Stimulated activated CD4-positive, alpha-beta T cell treated with anti-CD3 and anti-CD28 coated beads, Interleukin-2, amount 100 ng/mL, for 24 hours (primary cell): Measurements from ENCODE around the gene LILRA1.
"Not testable (repeated sequence)": the region's sequence is repeated elsewhere in the genome, so short reads cannot be mapped to it uniquely, and the experiment has no call there.

Experiments
- DNase-seq, 2 donors: peaks; one replicate each; pipeline ENCODE4 v3.0.0-alpha.2; 2020

Gene LILRA1

DNA sequence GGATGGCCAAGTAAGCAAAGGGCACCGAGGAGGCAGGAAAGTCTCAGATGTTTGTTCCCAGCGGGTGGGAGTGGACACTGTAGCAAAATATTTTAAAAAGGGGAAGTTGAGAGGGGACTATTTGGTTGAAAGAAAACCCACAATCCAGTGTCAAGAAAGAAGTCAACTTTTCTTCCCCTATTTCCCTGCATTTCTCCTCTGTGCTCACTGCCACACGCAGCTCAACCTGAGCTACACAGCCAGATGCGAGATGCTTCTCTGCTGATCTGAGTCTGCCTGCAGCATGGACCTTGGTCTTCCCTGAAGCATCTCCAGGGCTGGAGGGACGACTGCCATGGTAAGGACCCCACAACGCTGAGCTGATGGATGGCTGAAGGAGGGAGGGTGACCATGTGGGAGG lies at the start of gene LILRA1:
Gene LILRA1, plus strand, starts transcription at position 188 of the 400 bp plus-strand sequence. CDS start 613 bp downstream, outside the sequence.
- DNase-seq: not testable (repeated sequence)

DNA sequence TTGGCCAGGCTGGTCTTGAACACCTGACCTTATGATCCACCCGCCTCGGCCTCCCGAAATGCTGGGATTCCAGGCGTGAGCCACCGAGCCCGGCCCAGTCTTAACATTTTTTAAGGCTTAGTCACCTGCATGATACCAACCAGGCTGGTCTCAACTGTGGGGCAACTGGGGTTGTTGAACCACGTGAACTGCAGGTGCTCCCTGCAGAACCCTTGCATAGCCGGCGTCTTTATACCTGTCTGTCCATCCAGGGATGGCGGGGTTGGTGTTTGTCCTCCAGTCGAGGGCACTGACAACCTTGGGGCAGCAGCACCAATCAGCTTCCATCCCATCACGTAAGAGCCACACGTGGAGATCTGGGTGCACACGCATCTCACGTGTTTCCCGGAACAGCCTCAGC lies 44.6 kb upstream of the LILRA1 start:
- no peak for DNase-seq

DNA sequence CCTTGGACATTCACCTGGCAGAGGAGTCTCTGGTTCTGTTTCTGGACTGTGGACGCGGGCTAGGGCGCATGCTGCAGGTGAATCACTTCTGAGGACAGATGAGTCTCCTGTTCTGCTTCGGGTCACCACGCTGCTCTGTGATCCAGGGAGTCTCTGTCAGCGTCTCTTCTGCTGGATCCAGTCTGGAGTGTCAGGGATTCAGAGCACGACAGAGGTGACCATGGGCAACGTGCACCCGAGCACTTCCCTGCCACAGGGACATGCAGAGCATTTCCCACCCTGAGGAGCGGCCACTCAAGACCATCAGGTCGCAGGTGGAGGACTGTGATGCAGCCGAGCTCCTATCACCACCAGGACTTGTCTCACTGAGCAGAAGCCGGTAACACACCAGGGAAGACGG lies 44.2 kb upstream of the LILRA1 start:
- no peak for DNase-seq

DNA sequence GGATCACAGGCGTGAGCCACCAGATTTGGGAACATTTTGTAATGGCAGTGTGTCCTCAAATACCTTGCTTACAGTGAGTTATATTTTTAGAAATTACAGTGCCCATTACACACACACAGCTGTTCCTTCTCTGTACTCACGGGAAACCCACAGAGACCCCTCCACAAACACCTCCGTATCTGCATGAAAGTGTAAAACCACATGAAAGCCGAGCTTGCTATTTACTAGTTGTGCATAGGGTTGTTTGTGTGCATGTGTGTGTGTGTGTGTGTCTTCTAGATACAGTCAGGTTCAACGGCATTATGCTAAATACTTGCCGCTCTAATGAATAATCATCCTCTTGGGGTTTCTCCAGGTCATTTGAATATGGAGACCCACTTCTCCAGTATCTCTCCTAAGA lies 42.1 kb upstream of the LILRA1 start:
- no peak for DNase-seq

DNA sequence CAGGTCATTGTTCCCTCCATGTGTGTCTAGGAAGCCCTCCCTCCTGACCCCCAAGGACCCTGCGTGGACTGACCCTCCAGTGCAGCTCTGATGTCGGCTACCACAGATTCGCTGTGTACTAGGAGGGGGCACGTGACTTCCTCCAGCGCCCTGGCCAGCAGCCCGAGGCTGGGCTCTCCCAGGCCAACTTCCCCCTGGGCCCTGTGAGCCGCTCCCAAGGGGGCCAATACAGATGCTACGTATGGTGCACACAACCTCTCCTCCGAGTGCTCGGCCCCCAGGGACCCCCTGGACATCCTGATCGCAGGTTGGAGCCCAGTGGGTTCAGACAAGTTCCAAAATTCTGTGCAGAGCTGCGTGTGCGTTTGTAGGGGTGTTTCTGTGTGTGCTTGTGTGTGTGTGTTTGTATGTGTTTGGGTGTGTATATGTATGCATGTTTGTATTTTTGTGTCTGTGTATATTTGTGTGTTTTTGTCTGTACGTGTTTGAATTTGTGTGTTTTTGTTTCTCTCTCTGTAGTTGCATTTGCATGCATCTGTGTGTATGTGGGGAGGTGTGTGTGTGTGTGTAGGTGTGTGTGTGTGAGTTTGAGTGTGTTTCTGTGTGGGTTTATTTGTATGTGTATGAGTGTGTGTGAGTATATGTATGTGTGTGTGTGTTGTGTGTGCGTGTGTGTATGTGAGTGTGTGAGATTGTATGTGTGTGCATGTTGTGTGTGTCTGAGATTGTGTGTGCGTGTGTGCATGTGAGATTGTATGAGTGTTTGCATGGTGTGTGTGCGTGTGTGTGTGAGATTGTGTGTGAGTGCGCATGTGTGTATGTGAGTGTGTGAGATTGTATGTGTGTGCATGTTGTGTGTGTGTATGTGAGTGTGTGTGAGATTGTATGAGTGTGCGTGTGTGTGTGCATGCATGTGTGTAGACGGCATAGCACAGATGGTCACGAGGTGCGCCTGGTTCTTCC lies 41.2 kb upstream of the LILRA1 start:
- DNase-seq: no peak

DNA sequence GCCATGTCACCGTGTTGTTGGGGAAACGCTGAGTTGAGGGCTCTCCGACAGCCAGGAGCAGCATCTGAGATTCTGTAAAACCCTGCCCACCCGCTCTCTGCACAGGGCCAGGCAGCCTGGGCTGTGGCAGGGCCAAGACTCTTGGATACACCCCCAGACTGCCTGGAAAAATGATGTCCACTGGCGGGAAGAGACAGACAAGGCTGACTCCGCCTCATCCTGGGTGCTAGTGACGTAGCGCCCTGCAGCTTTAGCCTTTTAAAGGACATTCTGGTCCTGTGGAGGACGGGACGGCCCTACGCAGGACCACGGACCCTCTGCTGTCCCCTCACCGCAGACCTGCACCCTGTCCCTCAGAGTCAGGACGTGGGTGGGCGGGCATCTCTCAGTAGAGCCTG lies 40.5 kb upstream of the LILRA1 start:
- no peak for DNase-seq

DNA sequence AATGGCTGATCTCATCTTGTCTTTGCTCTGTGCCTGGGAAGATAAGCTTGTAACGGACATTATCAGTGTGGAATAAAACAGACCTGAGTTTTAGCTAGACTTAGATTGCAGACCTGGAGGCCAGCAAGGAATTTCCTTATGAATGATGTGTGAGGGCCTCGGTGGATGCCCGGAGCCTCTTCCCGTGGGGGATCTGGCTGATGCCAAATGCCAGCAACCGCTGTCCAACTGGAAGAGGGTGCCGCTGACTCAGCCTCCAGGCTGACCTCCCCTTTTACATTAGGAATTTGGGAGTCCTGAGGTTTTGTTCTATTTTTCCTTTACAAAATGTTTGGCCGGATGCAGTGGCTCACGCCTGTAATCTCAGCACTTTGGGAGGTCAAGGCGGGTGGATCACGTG lies 39.4 kb upstream of the LILRA1 start:
- DNase-seq: no peak

DNA sequence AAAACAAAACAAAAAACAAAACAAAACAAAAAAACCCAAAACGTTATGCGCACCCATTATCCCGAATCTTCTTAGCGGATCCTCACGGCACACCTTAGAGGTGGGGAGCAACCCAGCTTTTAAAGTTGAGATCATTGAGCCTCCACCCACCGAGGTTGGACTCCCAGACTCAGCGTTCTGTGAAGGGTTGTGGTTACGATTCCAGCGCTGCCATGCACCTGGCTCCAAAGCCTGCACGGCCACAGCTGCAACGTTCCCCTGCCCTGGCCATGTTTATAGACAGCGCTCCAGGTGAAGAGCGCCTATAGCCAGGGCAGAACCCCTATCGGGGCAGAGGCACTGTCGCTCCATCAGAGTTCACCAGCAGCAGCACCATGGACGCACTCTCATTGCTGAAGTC lies 38.5 kb upstream of the LILRA1 start:
- DNase-seq: no peak

DNA sequence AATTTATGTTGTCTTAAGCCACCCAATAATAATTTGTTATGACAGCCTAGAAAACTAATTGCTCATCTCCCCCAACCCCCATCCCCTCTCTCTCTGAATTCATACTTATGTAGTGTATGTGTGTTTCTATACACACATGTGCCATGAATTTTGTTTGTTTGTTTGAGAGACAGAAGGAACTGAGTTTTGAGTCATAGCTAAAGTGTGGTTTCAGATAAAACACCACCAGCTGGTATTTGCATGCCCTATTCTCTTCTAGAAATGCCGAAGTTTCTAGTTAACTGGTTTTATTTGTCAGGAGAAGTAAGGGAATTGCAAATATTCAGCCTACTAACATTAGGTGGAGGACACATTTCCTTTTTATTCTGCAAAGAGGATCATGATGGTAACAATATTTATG lies 37.2 kb upstream of the LILRA1 start:
- DNase-seq: no peak

DNA sequence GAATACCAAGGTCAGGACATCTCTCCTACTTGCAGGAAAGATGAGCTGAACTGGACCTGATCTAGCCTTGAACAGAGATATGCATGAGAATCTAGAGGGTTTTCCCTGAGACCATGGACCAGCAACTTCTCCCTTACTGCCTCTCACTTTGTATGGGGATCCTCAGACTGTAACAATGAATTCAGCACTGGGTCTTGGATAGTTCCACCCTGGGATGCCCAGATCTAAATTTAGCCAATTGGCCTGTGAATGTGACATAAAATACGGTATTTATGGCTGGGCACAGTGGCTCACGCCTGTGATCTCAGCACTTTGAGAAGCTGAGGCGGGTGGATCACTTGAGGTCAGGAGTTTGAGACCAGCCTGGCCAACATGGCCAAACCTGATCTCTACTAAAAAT lies 35.1 kb upstream of the LILRA1 start:
- DNase-seq: no peak

DNA sequence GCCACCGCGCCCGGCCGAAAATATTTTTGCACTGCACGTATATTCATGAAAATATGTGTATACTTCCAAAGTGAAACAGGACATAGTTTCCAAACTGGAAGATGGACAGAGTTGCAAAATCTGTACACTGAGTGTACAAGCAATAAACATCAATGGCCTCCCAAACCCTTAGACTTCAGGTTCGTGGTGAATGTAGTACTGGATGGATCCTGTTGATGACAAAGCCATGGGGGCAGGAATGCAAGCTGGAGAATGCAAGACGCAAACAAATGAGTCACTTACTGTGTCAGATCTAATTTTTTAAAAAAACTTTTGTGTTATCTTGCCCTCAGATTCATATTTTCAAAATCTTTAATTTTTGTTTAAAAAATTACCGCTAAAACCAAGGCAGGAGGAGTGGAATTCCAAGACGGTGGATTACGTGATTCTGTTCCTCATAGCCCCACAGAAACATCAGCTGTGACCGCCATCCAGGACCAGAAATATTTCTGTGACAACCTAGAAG lies 32.5 kb upstream of the LILRA1 start:
- no peak for DNase-seq

DNA sequence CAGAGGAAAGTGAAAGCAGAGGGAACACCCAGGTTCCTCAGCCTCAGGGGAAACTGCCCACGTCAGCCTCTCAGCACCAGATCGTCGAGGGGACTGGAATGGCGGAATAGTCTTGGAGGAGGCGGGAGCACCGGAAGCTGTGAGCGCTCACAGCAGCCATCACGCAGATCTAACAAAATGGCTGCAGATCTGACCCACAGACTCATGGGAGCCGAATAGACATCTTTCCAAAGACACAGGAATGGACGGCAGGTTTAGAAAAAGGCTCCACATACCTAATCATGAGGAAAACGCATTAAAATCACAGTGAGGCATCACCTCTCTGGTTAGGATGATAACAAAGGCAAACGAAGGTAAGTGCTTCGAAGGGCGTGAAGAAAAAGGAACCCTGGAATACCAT lies 31.6 kb upstream of the LILRA1 start:
- DNase-seq: no peak

DNA sequence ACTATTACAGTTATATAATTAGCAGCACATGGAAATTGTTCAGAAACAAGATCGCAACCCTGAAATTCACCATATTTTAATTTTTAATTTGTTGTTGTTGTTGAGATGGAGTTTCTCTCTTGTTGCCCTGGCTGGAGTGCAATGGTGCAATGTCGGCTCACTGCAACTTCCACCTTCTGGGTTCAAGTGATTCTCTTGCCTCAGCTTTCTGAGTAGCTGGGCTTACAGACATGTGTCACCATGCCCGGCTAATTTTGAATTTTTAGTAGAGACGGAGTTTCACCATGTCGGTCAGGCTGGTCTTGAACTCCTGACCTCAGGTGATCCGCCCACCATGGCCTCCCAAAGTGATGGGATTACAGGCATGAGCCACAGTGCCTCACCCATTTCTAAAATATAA lies 30.2 kb upstream of the LILRA1 start:
- not testable (repeated sequence) for DNase-seq

DNA sequence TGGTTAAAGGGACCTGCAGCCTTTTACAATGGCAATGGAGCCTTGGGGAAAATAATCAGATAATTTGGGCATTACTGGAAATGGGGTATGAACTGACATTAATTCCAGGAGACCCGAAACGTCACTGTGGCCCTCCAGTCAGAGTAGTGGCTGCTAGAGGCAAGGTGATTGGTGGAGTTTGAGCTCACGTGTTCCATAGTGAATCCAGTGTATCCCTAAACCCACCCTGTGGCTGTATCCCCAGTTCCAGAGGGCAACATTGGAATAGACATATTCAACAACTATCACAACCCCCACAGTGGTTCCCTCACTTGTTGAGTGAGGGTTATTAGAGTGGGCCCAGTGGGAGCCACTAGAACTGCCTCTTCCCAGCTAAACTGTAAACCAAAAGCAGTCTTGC lies 23.1 kb upstream of the LILRA1 start:
- no peak for DNase-seq

DNA sequence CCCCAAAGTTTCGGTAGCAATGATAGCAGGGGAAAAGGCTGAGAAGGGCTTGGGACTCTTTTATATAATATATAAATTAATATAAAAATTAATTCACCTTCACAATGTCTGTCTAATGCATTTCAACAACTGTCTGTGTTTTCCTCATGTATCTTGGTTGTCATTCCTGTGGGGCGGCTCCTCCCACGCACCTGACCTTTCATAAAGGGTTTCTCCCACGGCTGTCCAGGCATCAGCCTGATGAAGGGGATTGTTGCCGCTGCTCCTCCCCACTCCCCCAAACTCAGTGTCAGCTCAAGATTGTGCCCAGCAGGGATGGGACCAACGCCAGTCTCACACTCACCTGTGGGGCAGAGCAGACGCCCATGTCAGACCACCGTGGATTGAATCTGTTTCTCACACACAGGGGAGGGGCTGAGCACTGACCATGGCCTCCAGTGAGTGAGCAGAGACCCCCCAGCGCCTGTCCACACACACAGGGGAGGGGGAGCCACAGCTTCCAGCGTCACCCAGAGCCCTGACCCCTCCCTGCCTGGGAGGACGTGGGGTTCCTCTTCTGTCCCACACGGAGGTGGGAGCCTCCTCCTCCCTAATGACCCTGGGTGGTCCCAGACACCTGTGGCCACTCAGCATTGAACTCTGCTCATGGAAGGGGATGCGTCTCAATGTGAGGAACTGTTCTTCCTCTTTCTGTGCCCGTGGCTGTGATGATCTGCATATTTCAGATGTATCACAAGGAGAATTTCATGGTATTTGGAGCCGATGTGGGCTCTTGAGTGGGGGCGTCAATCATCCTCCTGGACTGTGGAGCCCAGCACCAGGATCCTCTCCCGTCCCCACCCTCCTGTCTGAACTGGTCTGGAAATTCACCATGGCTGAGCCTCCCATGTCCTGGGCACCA lies 21.5 kb upstream of the LILRA1 start:
- DNase-seq: not testable (repeated sequence)

DNA sequence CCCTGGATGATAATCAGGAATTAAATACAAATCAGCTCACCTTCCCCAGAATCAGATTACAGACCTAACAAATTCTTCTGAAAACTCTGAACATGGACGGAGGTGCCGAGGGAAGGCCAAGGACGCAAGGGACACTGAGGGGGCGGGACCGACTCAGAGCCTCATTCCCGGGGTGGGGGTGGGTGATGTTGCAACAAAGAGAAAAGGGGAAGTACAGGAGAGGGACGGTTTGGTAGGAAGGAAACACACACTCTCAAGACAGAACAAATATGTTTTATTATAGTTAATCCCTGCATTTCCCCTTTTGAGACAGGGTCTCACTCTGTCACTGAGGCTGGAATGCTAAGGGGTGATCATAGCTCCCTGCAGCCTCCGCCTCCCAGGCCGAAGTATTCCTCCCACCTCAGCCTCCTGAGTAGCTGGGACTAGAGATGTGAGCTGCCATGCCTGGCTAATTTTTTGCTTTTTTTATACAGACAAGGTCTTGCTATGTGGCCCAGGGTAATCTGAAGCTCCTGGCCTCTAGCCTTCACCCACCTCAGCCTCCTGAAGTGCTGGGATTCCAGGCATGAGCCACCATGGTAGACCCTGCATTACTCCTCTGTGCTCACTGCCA lies 20.6 kb upstream of the LILRA1 start:
- no peak for DNase-seq

DNA sequence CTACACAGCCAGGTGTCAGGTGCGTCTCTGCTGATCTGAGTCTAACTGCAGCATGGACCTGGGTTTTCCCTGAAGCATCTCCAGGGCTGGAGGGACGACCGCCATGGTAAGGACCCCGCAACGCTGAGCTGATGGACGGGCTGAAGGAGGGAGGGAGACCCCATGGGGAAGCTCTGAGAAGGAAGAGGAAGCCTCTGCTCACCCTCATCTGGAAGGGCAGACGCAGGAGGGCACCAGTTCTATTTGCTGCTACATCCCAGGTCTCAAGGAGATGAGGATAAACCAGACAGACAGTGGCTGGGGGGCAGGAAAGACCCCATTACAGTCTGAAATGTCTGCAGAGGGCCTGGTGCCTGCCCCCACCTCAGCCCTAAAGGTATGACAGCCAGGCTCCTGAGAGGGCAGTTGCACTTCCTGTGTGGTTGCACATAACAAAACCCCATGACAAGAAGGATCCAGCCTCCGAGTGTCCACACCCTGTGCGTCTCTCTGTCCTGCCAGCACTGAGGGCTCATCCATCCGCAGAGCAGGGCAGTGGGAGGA lies 20.0 kb upstream of the LILRA1 start, which contains the start of gene LILRA2:
Gene LILRA2, plus strand, starts transcription at position 461 of the 543 bp plus-strand sequence. CDS start 89 bp downstream, outside the sequence.
- DNase-seq: no peak

DNA sequence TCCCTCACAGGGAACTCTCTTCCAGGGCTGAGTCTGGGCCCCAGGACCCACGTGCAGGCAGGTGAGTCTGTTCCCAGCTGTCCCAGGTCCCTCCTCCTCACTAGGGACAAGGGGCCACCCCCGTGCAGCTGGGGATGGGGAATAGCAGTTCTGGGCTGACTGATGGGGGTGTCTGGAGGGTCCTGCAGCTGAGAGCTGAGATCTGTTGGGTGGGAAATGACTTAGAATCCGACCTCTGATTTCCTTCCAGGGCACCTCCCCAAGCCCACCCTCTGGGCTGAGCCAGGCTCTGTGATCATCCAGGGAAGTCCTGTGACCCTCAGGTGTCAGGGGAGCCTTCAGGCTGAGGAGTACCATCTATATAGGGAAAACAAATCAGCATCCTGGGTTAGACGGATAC lies 19.4 kb upstream of the LILRA1 start:
- no peak for DNase-seq

DNA sequence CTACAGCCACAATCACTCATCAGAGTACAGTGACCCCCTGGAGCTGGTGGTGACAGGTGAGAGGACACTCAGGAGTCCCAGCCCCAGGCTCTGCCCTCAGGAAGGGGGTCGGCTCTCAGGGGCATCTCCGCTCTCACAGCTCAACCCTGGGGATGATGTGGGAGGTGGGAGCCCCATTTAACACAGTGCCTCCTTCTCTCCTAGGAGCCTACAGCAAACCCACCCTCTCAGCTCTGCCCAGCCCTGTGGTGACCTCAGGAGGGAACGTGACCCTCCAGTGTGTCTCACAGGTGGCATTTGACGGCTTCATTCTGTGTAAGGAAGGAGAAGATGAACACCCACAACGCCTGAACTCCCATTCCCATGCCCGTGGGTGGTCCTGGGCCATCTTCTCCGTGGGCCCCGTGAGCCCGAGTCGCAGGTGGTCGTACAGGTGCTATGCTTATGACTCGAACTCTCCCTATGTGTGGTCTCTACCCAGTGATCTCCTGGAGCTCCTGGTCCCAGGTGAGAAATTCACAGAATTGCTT lies 18.8 kb upstream of the LILRA1 start:
- no peak for DNase-seq

DNA sequence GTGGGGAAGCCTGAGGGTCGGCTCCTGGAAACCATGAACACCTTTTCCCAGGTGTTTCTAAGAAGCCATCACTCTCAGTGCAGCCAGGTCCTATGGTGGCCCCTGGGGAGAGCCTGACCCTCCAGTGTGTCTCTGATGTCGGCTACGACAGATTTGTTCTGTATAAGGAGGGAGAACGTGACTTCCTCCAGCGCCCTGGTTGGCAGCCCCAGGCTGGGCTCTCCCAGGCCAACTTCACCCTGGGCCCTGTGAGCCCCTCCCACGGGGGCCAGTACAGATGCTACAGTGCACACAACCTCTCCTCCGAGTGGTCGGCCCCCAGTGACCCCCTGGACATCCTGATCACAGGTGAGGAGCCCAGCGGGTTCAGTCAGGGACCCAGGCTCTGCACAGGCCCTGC lies 18.2 kb upstream of the LILRA1 start:
- not testable (repeated sequence) for DNase-seq

DNA sequence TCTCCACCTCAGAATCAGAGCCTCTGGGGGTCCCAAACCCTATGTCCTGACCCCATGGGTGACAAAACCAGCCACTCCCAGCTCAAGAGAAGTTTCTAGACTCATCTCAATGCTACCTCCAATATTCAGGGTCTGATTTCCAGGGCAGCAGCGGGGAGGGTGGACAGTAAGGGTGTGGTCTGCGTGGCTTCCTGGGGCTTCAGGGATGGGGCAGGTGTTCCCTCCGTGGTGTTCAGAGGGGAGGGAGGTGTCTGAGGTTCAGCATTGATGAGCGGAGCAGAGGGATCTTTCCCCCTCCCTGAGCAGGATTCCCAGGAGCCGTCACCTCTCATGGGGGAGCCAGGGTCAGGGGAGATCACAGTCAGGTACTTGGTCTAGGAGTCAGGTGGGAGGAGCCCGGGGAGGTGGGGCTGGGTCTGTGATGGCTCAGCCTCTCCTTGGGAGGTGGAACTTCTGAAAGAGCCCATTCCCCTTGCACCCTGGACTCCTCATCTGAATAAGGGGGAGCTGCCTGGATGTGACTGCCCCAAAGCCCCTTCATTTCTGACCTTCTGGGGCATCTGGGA lies 16.9 kb upstream of the LILRA1 start:
- no peak for DNase-seq

DNA sequence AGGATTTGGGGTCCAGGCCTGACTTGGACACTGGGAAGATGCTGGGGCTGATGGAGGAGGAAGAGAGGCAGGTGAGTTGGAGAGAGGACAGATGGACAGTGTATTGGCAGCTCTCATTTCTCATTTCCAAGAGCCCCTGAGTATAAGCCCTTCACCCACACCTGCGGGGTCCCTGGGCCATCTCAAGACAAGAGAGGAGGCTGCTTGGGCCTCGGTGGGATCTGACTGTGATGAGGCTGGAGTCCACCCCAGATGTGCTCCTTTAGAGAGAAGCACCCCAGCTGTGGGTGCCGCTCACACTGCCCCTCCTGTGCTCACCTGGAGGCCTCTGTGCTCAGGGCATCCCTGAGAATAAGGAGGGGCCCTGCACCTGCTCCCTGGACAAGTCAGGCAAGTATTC lies 16.1 kb upstream of the LILRA1 start:
- no peak for DNase-seq
